ENCODE measurements around the gene CX3CR1. TPM values are rescaled to one million over a fixed set of nuclear protein-coding genes. Genes with fewer than 3 reads are reported as not detected.

The CX3CR1 gene
- total and polyA plus RNA-seq, 9 of the 15 experiments (the other 6 are each of a cell fraction or from before 2014, with no cell fraction given): 0.03 to 0.21 TPM; not detected in 7

GRCh38 chr3:39237027-39237426 is 42.8 kb downstream of the CX3CR1 start:
- no TSS peak for BruUV-seq (replicated peaks)
- WGBS (ENCODE audit: insufficient coverage, low coverage, missing lambda C conversion rate): 6% methylated on average over 6 of the region's 6 CpGs
- no peak for FAIRE-seq
- TF ChIP-seq ZNF644 (tag; IDR thresholded peaks at IDR 0.05; ENCODE audit: low read depth) (no peak), KLF6 (CRISPR knock-in tag; IDR thresholded peaks at IDR 0.05; ENCODE audit: borderline replicate concordance) (no peak), PHF20 (IDR thresholded peaks at IDR 0.05; ENCODE audit: partially characterized antibody) (no peak), SMC3 (conservative IDR thresholded peaks at IDR 0.05; ENCODE audit: insufficient read depth, low read depth, low read length) (no peak), RNF219 (CRISPR knock-in tag; IDR thresholded peaks at IDR 0.05) (no peak), MIER1 (IDR thresholded peaks at IDR 0.05; ENCODE audit: low read depth) (no peak), EP300 (IDR thresholded peaks at IDR 0.05; ENCODE audit: low read length) (no peak), GTF3C2 (IDR thresholded peaks at IDR 0.05; ENCODE audit: borderline replicate concordance, extremely low read depth, insufficient read length) (no peak), NCOR1 (IDR thresholded peaks at IDR 0.05) (no peak), HLTF (IDR thresholded peaks at IDR 0.05) (no peak), MYC (IDR thresholded peaks at IDR 0.05; ENCODE audit: low read depth, low read length) (no peak), MYC (CRISPR knock-in tag; IDR thresholded peaks at IDR 0.05; ENCODE audit: borderline replicate concordance, low read depth) (no peak), ZNF175 (CRISPR knock-in tag; IDR thresholded peaks at IDR 0.05; ENCODE audit: low read depth) (no peak), ZNF143 (CRISPR knock-in tag; IDR thresholded peaks at IDR 0.05) (no peak), ID3 (CRISPR knock-in tag; IDR thresholded peaks at IDR 0.05) (no peak), ID3 (tag; IDR thresholded peaks at IDR 0.05) (no peak), ZNF77 (CRISPR knock-in tag; IDR thresholded peaks at IDR 0.05) (no peak), ZNF780A (CRISPR knock-in tag; IDR thresholded peaks at IDR 0.05) (no peak)

More at GRCh38 chr3:39237027-39237426, 42.8 kb downstream of the CX3CR1 start:
- ATAC-seq: peak; percentile 22; the same call in 2 of the 3 replicates
- Histone ChIP-seq H3K36me3 (ENCODE audit: control insufficient read depth, insufficient read depth, low read length) (no peaks in the 10 kb centered on the region), H3K27ac (ENCODE audit: extremely low read depth, low read depth, low read length) (no peak overlapping the region), H3K4me1 (replicated peaks in 1 of 2; ENCODE audit: control insufficient read depth in 2 of 2, insufficient read depth in 2 of 2, low read length in 2 of 2) (no peaks in the 10 kb centered on the region; a peak in 1 of 5 replicates), H3K9ac (ENCODE audit: insufficient read depth in 1 of 2, low read depth in 2 of 2, low read length in 2 of 2) (no peak overlapping the region), H2AFZ (ENCODE audit: low read depth, low read length) (0 out of 2 replicates have a peak overlapping the region, but pooled peaks have one; percentile 6), H3K4me3 (no peak overlapping the region), H4K20me1 (replicated peaks; ENCODE audit: control insufficient read depth, insufficient read depth, low read length) (peaks cover 5% of the 10 kb centered on the region; the same call in 1 of the 2 replicates), H3K9me3 (replicated peaks; ENCODE audit: control insufficient read depth, insufficient read depth, low read depth, low read length) (no peaks in the 10 kb centered on the region), H3K79me2 (ENCODE audit: control insufficient read depth, insufficient read depth, low read length) (no peaks in the 10 kb centered on the region), H3K27me3 (ENCODE audit: control insufficient read depth in 2 of 2, insufficient read depth in 2 of 2, low read length in 2 of 2) (peaks cover 19 to 27% of the 10 kb centered on the region in 2 experiments), H3K9me1 (ENCODE audit: control insufficient read depth, insufficient read depth, low read length) (no peaks in the 10 kb centered on the region), H3K4me2 (ENCODE audit: insufficient read depth, low read length) (no peak overlapping the region)
- in situ Hi-C loops (cut with MboI) (no loop called here), intact Hi-C loops (cut with micrococcal nuclease) (no loop called here)
- ChIA-PET POLR2A (interaction anchor here (1.3 to 1.6 kb wide), 2 partner anchors 11 to 17 kb away, joined by 3 read pairs; no protein-coding TSS in a partner anchor), CTCF (ENCODE audit: low intra/inter-chr PET ratio) (no interaction called here)
- no peak for DNase-seq (ENCODE audit: extremely low read depth in 1 of 4, low spot score in 3 of 4)
